Breast epithelium (tissue), 4 donors: Measurements from ENCODE around the gene VAV3. TPM values are rescaled to one million over a fixed set of nuclear protein-coding genes. Genes with fewer than 3 reads are reported as not detected.

Experiments
- DNase-seq, 2 donors: peaks; one replicate each; pipeline ENCODE4 v3.0.0-alpha.2; 2019; ENCODE audit warnings: low spot score in 2 of 2
- H3K27ac ChIP-seq, 2 donors: fragments of 200-600 bp; sonication (generic) in 1 of 2; one replicate each; pipeline ENCODE4 v1.5.1; 2016 to 2019; ENCODE audit warnings: mild to moderate bottlenecking in 1 of 2
- H3K27me3 ChIP-seq, 2 donors: fragments of 200-600 bp; sonication (generic) in 1 of 2; one replicate each; pipeline versions ENCODE4 v1.5.1 to v1.6.0; 2017 to 2019; ENCODE audit warnings: control low read depth in 1 of 2, mild to moderate bottlenecking in 1 of 2
- H3K36me3 ChIP-seq: fragments of 200-600 bp; one replicate; pipeline ENCODE4 v1.5.1; 2019
- H3K4me1 ChIP-seq, 2 donors: fragments of 200-600 bp; sonication (generic); one replicate each; pipeline ENCODE4 v1.5.1; 2016 to 2019; ENCODE audit warnings: control low read depth in 1 of 2
- H3K4me3 ChIP-seq, 3 donors: fragments of 200-600 bp; sonication (generic); 1 replicate in 2 of 3; 2 replicates in 1 of 3; pipeline ENCODE4 v1.5.1; 2016 to 2019; ENCODE audit warnings: mild to moderate bottlenecking in 3 of 3, moderate library complexity in 2 of 3
- H3K9me3 ChIP-seq, 2 donors: fragments of 200-600 bp; sonication (generic) in 1 of 2; one replicate each; pipeline ENCODE4 v1.5.1; 2016 to 2019; ENCODE audit warnings: control low read depth in 1 of 2
- CTCF ChIP-seq, 3 donors: fragments of 450-650 bp; IDR thresholded peaks; one replicate each; pipeline ENCODE4 v1.5.1; 2016 to 2017; ENCODE audit warnings: antibody characterized with exemption in 3 of 3, mild to moderate bottlenecking in 3 of 3, moderate library complexity in 3 of 3
- POLR2A ChIP-seq: fragments of 450-650 bp; IDR thresholded peaks from one replicate; pipeline ENCODE4 v1.6.1; 2016; ENCODE audit warnings: antibody characterized with exemption, mild to moderate bottlenecking, moderate library complexity
- POLR2AphosphoS5 ChIP-seq, 3 donors: sonication (generic); formaldehyde crosslinking; IDR thresholded peaks; one replicate each; pipeline ENCODE4 v1.6.1; 2017; ENCODE audit warnings: antibody characterized with exemption in 3 of 3
- intact Hi-C: fragments of 100-400 bp; cut with DNase I; formaldehyde crosslinking; loops from one replicate; pipeline ENCODE4 v1.15.1; 2023; ENCODE audit warnings: low total_unique reads
- total RNA-seq, 3 donors: library from RNA; depleted of rRNA; stranded (reverse); fragments of >200 nt; gene quantifications; one replicate each; pipeline ENCODE4 v1.1.0, GENCODE V29; 2016

The VAV3 gene
- total RNA-seq, 3 donors from 2014 or later, result 8.0 to 153 (median 113) TPM

DNA sequence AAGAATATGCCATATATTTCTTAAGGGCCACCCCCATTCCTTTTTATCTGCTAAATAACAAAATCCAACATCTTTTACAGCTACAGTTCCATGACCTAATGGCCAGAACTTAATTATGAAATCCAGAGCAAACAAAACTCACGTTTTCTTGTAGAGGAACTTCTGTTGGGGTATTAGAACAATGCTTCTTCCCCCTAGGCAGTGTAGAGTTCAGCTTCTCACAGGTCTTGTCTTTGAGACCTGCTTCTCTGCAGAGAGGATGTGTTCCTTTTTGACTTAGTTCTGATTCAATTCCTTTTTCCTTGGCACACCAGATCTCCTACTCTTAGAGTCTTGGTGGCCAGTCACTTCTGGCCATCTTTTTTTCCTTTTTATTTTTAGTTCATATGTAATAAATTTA, 22.2 kb downstream of the VAV3 start:
- intact Hi-C loops, result no loop called here
- Histone ChIP-seq H3K9me3 (no peaks in the 10 kb centered on the region), H3K27me3 (no peaks in the 10 kb centered on the region), H3K36me3 (no peaks in the 10 kb centered on the region), H3K27ac (no peak overlapping the region), H3K4me1 (peaks cover 0 to 5% of the 10 kb centered on the region in 2 donors), H3K4me3 (no peak overlapping the region)
- TF ChIP-seq CTCF (IDR thresholded peaks at IDR 0.05), result no peak
- no peak for TF ChIP-seq POLR2A
- no peak for TF ChIP-seq POLR2AphosphoS5 (IDR thresholded peaks at IDR 0.05)
- DNase-seq, result no peak

GRCh38 chr1:107941531-107941930, 23.4 kb downstream of the VAV3 start:
- no peak for DNase-seq
- peaks cover 7 to 11% of the 10 kb centered on the region in 2 donors for H3K4me1 ChIP-seq
- TF ChIP-seq POLR2AphosphoS5 (IDR thresholded peaks at IDR 0.05) (no peak), POLR2A (no peak), CTCF (IDR thresholded peaks at IDR 0.05) (no peak)
- H3K27me3 ChIP-seq, result no peaks in the 10 kb centered on the region
- no peaks in the 10 kb centered on the region for H3K36me3 ChIP-seq
- no peaks in the 10 kb centered on the region for H3K9me3 ChIP-seq
- no peak overlapping the region for H3K4me3 ChIP-seq
- peak overlapping the region in 1 of 2 donors; percentile 58 for H3K27ac ChIP-seq
- intact Hi-C loops, result no loop called here

DNA sequence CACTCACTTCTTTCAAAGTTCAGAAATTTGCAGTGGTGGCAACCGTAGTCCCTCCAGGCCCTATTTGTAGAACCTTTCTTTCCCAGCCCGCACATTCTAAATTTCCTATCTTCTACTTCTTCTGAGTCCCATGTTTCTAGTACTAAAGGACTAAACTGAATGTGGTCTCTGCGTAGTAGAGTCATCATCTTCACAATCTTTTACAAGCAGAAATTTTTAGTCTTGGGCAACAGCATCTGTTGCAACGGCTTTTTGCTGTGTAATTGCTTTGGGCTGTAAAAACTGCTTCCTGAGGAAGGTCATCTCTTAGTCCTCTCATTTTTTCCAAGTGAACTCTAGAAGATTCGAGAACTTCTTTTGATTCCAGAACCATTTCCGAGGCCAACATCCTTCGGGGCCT, 23.9 kb downstream of the VAV3 start:
- Histone ChIP-seq H3K4me3 (no peak overlapping the region), H3K36me3 (no peaks in the 10 kb centered on the region), H3K4me1 (peaks cover 7 to 11% of the 10 kb centered on the region in 2 donors), H3K27ac (peak overlapping the region in 1 of 2 donors; percentile 58), H3K27me3 (no peaks in the 10 kb centered on the region), H3K9me3 (no peaks in the 10 kb centered on the region)
- TF ChIP-seq POLR2AphosphoS5 (IDR thresholded peaks at IDR 0.05) (no peak), CTCF (IDR thresholded peaks at IDR 0.05) (no peak), POLR2A (no peak)
- intact Hi-C loops, result no loop called here
- DNase-seq, result no peak

DNA sequence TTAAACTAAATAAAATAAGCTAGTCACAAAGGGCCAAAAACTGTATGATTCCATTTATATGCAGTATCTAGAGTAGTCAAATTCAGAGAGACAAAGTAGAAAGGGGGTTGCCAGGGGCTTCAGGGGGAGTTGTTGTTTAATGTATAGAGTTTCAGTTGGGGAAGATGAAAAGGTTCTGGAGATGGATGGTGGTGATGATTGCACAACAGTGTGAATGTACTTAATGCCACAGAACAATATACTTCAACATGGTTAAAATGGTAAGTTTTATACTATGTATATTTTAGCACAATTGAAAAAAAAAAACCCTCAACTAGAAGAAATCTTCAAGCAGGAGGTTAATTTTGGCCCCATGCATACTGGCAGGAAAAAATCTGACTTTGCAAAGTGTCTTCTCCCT, 24.3 kb downstream of the VAV3 start:
- Histone ChIP-seq H3K27ac (peak overlapping the region in 1 of 2 donors; percentile 38), H3K9me3 (no peaks in the 10 kb centered on the region), H3K4me3 (no peak overlapping the region), H3K36me3 (no peaks in the 10 kb centered on the region), H3K27me3 (no peaks in the 10 kb centered on the region), H3K4me1 (peaks cover 7 to 11% of the 10 kb centered on the region in 2 donors)
- TF ChIP-seq POLR2A (no peak), CTCF (IDR thresholded peaks at IDR 0.05) (no peak), POLR2AphosphoS5 (IDR thresholded peaks at IDR 0.05) (no peak)
- intact Hi-C loops, result no loop called here
- no peak for DNase-seq

- Histone ChIP-seq H3K4me1 (peaks cover 7 to 11% of the 10 kb centered on the region in 2 donors), H3K36me3 (no peaks in the 10 kb centered on the region), H3K27me3 (no peaks in the 10 kb centered on the region), H3K4me3 (no peak overlapping the region), H3K9me3 (no peaks in the 10 kb centered on the region), H3K27ac (peak overlapping the region; percentile 0 to 38)
- TF ChIP-seq POLR2AphosphoS5 (IDR thresholded peaks at IDR 0.05) (no peak), POLR2A (no peak), CTCF (IDR thresholded peaks at IDR 0.05) (no peak)
- intact Hi-C loops, result no loop called here
- DNase-seq, result no peak
Measured at GRCh38 chr1:107940017-107940577, 24.9 kb downstream of the VAV3 start.
